ENCODE results near the gene AKIRIN1. TPM values are rescaled to one million over a fixed set of nuclear protein-coding genes. Genes with fewer than 3 reads are reported as not detected.
"Not testable (repeated sequence)": the region's sequence is repeated elsewhere in the genome, so short reads cannot be mapped to it uniquely, and the experiment has no call there.

AKIRIN1 gene
- total and polyA plus RNA-seq, 8 donors: 7.5 to 21.8 (median 12.1) TPM

GRCh38 chr1:38964140-38964548 lies 26.9 kb upstream of the AKIRIN1 start:
- no peaks in the 10 kb centered on the region for H3K9me3 ChIP-seq
- no peaks in the 10 kb centered on the region for H3K27me3 ChIP-seq
- no peak for DNase-seq
- no peak overlapping the region for H3K27ac ChIP-seq
- H3K36me3 ChIP-seq: no peaks in the 10 kb centered on the region
- 57 to 62% methylated on average over 3 of the region's 3 CpGs for WGBS, 2 donors
- TF ChIP-seq CTCF (IDR thresholded peaks at IDR 0.05): no peak
- FAIRE-seq: no peak
- intact Hi-C loops (cut with DNase I): no loop called here
- peaks cover 0 to 3% (median 1%) of the 10 kb centered on the region in 3 donors for H3K4me1 ChIP-seq
- ATAC-seq: no peak
- H3K4me3 ChIP-seq: no peak overlapping the region

DNA sequence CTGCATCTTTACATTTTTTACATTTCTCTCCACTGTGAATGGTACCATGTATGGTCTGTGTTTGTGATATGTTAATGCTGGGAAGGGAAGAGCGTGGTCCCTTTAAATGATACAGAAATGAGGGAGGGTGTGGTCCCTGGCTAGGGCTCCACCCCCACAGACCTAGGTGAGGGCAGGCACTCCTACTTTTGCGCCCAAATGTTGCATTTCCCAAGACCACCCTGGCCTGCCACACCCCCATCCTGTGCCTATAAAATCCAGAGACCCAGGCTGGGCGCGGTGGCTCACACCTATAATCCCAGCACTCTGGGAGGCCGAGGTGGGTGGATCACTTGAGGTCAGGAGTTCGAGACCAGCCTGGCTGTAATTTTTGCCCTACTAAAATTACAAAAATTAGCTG lies 17.9 kb upstream of the AKIRIN1 start:
- FAIRE-seq; H3K27ac ChIP-seq; H3K36me3 ChIP-seq; H3K4me3 ChIP-seq; DNase-seq; H3K4me1 ChIP-seq; ATAC-seq; intact Hi-C loops (cut with DNase I); H3K27me3 ChIP-seq; H3K9me3 ChIP-seq: not testable (repeated sequence)
- WGBS, 2 donors: 59 to 69% methylated on average over 6 of the region's 6 CpGs

- Histone ChIP-seq H3K27ac (no peak overlapping the region), H3K4me1 (peaks cover 0 to 7% (median under 1%) of the 10 kb centered on the region in 3 donors), H3K27me3 (no peaks in the 10 kb centered on the region), H3K4me3 (no peak overlapping the region), H3K36me3 (no peaks in the 10 kb centered on the region), H3K9me3 (no peaks in the 10 kb centered on the region)
- intact Hi-C loops (cut with DNase I): no loop called here
- no peak for ATAC-seq
- no peak for DNase-seq
- no peak for FAIRE-seq
- TF ChIP-seq CTCF (IDR thresholded peaks at IDR 0.05): no peak
- WGBS, 2 donors: 72 to 75% methylated on average over 13 of the region's 13 CpGs
Measured at GRCh38 chr1:38973659-38974437, 17.2 kb upstream of the AKIRIN1 start.

DNA sequence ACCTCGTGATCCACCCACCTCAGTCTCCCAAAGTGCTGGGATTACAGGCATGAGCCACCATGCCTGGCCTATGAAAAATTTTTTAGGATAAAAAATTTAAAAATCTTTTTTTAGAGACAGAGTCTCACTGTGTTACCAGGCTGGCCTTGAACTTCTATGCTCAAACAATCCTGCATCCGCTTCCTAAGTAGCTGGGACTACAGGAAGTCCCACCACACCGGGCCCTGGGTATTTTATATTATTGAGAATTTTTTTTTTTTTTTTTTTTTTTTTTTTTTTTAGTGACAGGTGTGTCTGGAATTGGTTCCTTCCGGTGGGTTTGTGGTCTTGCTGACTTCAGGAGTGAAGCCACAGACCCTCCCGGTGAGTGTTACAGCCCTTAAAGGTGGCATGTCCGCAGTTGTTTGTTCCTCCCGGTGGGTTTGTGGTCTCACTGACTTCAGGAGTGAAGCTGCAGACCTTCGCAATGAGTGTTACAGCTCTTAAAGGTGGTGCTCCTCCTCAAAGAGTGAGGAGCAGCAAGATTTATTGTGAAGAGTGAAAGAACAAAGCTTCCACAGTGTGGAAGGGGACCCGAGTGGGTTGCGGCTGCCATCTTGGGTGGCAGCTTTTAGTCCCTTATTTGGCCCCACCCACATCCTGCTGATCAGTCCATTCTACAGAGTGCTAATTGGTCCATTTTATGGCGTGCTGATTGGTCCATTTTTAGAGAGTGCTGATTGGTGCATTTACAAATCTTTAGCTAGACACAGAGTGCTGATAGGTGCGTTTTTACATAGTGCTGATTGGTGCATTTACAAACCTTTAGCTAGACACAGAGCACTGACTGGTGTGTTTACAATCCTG lies 13.5 kb upstream of the AKIRIN1 start:
- 85 to 88% methylated on average over 12 of the region's 12 CpGs for WGBS, 2 donors
- FAIRE-seq: not testable (repeated sequence)

DNA sequence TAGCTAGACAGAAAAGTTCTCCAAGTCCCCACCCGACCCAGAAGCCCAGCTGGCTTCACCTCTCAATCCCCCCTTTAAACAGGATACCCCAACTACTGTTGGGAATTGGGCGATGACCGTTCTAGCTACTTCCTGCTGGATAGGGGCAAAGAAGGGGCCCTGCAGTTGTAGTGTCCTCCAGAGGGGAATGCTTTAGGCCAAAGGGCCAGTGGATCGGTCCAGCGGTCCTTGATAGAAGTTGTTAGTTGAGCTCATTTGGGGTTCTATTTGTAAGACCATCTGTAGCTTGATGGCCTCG lies 12.9 kb upstream of the AKIRIN1 start:
- H3K36me3 ChIP-seq; H3K9me3 ChIP-seq; ATAC-seq; FAIRE-seq; H3K4me1 ChIP-seq; DNase-seq; H3K27ac ChIP-seq; H3K4me3 ChIP-seq; H3K27me3 ChIP-seq; intact Hi-C loops (cut with DNase I): not testable (repeated sequence)
- WGBS, 2 donors: 87 to 91% methylated on average over 6 of the region's 6 CpGs

More for the DNA sequence above, 13.5 kb upstream of the AKIRIN1 start:
- DNase-seq; H3K4me3 ChIP-seq; ATAC-seq; H3K9me3 ChIP-seq; H3K4me1 ChIP-seq; H3K27me3 ChIP-seq; intact Hi-C loops (cut with DNase I); H3K27ac ChIP-seq; H3K36me3 ChIP-seq: not testable (repeated sequence)

DNA sequence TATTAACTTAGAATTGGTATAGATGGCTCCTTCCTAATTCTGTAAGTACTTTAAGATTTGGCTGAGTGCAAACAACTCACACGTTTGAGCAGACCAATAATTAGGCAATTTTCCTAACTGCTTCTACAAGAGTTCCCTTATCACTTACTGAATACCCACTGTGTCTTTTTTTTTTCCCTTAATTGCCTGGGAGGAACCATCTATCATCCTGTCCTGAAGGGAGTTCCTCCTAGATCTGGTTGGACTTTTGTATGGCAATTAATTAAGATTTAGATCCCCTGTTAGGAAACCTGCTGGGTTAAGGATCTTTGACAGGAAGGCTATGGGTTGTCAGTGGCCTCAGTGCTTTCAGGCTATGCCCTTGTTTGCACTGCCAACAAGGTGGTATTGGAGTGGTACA lies 11.7 kb upstream of the AKIRIN1 start:
- H3K9me3 ChIP-seq; FAIRE-seq; H3K36me3 ChIP-seq; intact Hi-C loops (cut with DNase I); ATAC-seq; H3K27ac ChIP-seq; DNase-seq; H3K4me1 ChIP-seq; H3K27me3 ChIP-seq; H3K4me3 ChIP-seq: not testable (repeated sequence)
- WGBS, 2 donors: 59 to 61% methylated on average over 1 of the region's 1 CpG

Data from pancreas (tissue), 10 donors.